Measurements from ENCODE around the gene RFPL3.
"Not testable (repeated sequence)": the region's sequence is repeated elsewhere in the genome, so short reads cannot be mapped to it uniquely, and the experiment has no call there.

The RFPL3 gene

DNA sequence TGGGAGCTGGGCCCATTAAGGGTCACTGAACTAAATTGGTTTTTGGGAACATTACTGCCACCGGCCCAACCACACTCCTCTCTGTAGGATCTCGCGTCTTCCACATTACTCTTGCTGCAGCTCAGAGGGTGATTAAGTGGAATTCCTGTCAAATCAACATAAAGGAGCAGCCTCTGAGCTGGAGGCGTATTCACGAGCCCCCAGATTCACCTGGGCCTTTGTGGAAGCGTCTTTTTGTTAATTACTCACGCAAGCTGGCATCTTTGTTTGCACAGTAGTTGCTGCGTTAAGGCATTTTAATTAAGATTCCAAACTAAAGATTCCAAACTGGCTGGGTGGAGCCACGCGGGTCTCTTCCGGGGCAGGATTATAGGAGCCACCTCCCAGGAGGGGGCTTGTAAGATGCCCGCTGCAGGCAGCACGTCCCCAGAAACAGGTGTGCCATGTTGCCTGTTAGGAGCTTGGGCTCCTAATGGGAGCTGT, 21.5 kb upstream of the RFPL3 start:
- DNase-seq, result no peak
- Mint-ChIP-seq H3K27ac (peak overlapping the region; percentile 35), H3K4me1 (peaks cover 77% of the 10 kb centered on the region), H3K4me3 (no peak overlapping the region), H3K27me3 (ENCODE audit: low read depth, poor library complexity) (peaks cover 28% of the 10 kb centered on the region), H3K9me3 (no peaks in the 10 kb centered on the region), H3K36me3 (ENCODE audit: low read depth) (no peaks in the 10 kb centered on the region)
- TF ChIP-seq, protein P1, sequence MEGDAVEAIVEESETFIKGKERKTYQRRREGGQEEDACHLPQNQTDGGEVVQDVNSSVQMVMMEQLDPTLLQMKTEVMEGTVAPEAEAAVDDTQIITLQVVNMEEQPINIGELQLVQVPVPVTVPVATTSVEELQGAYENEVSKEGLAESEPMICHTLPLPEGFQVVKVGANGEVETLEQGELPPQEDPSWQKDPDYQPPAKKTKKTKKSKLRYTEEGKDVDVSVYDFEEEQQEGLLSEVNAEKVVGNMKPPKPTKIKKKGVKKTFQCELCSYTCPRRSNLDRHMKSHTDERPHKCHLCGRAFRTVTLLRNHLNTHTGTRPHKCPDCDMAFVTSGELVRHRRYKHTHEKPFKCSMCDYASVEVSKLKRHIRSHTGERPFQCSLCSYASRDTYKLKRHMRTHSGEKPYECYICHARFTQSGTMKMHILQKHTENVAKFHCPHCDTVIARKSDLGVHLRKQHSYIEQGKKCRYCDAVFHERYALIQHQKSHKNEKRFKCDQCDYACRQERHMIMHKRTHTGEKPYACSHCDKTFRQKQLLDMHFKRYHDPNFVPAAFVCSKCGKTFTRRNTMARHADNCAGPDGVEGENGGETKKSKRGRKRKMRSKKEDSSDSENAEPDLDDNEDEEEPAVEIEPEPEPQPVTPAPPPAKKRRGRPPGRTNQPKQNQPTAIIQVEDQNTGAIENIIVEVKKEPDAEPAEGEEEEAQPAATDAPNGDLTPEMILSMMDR (IDR thresholded peaks at IDR 0.05), result no peak

DNA sequence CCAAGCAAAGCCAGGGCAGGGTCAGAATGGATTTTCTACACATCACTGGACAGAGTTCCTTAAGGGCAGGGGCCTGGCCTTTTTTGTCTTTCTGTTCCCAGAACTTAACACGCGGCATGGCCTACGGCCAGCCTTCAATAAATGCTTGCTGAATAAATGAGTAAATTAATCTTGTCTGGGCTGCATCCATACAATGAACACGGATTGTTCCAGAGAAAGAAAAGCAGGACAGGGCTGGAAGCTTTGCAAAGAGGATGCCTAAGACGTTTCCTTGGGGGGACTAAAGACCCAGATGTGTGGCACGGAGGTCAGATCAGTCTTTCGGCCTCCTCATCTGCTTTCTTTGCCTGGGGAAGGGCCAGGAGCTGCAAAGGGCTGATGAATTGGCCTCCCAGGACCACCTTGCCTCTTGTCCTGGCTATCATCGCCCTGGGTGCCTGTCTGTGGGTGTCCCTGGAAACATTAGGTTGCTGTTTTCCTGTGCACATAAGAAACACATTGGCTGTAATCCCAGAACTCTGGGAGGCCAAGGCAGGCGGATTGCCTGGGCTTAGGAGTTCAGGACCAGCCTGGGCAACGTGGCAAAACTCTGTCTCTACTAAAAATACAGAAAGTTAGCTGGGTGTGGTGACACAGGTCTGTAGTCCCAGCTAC, 20.8 kb upstream of the RFPL3 start:
- Mint-ChIP-seq H3K36me3 (ENCODE audit: low read depth) (no peaks in the 10 kb centered on the region), H3K4me3 (peak overlapping the region; percentile 52), H3K27me3 (ENCODE audit: low read depth, poor library complexity) (peaks cover 28% of the 10 kb centered on the region), H3K27ac (peak overlapping the region; percentile 80), H3K9me3 (no peaks in the 10 kb centered on the region), H3K4me1 (peaks cover 84% of the 10 kb centered on the region)
- TF ChIP-seq, protein P1 (IDR thresholded peaks at IDR 0.05), result no peak
- no peak for DNase-seq

DNA sequence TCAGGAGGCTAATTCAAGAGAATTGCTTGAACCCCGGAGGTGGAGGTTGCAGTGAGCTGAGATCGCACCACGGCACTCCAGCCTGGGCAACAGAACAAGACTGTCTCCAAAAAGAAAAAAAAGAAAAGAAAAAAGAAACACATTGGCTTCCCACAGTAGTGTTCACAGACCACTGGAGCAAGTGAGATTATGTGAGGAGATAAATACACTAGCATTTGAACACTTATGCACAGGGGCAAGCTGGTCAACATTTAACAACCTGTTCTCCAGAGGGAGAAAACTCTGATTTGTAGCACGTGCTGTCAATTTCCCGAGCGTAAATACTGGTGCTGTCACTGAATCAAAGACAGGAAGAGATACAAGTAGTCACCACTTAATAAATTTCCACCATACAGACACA, 20.2 kb upstream of the RFPL3 start:
- Mint-ChIP-seq H3K4me3 (peak overlapping the region; percentile 52), H3K4me1 (peaks cover 85% of the 10 kb centered on the region), H3K27ac (peak overlapping the region; percentile 80), H3K27me3 (ENCODE audit: low read depth, poor library complexity) (peaks cover 28% of the 10 kb centered on the region)
- not testable (repeated sequence) for H3K36me3 Mint-ChIP-seq (ENCODE audit: low read depth); DNase-seq; H3K9me3 Mint-ChIP-seq

DNA sequence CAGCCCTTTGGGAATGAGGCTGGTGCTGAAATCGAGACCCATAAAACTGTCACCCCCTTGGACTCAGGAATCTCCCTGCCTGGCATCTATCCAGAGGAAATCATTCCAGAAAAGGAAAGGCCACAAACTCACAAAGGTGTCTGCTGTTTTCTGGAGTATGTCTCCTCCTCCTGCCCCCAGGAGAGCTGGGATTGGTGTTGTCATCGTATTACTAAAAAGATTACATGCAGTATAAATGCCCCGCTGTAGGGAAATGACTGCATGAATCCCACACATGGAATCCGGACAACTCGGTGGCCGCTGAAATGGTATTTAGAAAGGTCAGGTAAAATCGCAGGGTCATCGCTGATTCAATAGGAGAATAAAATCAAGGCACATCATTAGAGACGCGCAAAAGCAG, 18.9 kb upstream of the RFPL3 start:
- H3K27me3 Mint-ChIP-seq (ENCODE audit: low read depth, poor library complexity), result peaks cover 29% of the 10 kb centered on the region
- TF ChIP-seq, protein P1 (IDR thresholded peaks at IDR 0.05), result no peak
- H3K9me3 Mint-ChIP-seq, result no peaks in the 10 kb centered on the region
- H3K4me3 Mint-ChIP-seq, result peak overlapping the region; percentile 41
- DNase-seq, result no peak
- no peak overlapping the region for H3K27ac Mint-ChIP-seq
- H3K36me3 Mint-ChIP-seq (ENCODE audit: low read depth), result no peaks in the 10 kb centered on the region
- peaks cover 87% of the 10 kb centered on the region for H3K4me1 Mint-ChIP-seq

DNA sequence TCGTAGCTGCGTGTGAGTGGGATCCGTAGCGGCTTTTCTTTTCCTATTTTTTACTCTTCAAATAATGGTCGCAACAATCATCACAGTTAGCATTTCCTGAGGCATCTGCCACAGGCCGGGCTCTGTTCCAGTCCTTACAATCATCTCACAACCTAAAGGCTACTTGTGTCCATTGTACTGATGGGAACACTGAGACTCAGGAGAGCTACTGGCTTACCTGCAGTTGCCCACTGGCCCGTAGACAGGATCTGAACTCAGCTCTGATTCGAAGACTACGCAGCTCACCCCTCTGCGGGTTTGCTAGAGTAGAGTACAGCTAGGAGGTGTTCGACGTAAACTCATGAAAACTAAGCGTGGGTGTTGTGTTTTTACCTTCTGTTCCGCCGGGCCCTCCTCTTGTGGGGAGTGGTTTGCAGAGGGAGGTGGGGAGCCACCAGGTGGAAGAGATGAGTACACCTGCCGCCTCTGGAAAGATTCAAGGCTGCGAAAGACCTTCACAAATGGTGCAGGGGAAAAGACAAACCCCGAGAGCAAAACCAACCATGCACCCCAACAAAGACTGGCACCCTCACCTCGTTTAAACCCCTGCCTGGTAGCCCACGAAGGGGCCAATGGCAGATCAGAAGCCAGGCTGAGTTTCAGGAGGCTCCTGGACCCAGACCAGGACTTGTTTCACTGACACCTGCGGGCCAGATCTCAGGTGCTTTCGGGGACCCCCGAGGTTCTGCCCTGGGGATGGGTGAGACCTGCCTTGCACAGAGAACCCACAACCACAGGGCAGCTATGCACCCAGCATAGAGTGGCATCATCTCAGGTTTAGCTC, 18.3 kb upstream of the RFPL3 start:
- H3K4me1 Mint-ChIP-seq, result peaks cover 84% of the 10 kb centered on the region
- H3K9me3 Mint-ChIP-seq, result no peaks in the 10 kb centered on the region

DNA sequence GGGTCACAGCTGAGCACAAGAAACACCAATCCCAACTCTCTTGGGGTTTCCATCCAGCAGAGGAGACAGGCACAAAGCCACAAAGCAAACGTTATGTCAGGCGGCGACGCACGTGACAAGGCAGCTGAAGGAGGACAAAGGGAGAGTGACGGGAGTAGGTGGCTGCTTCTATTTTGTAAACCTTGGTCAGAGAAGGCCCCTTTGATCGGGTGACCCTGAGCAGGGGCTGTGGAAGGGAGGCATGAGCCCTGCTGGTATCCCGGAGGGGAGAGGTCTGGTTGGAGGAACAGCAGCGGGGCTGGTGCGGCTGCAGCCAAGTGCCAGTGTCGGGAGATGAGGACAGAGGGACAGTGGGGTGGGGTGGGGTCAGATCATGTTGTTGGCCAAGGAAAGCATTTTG, 17.3 kb upstream of the RFPL3 start:
- Mint-ChIP-seq H3K36me3 (ENCODE audit: low read depth) (no peaks in the 10 kb centered on the region), H3K4me3 (peak overlapping the region; percentile 12), H3K27ac (peak overlapping the region; percentile 30), H3K4me1 (peaks cover 74% of the 10 kb centered on the region), H3K27me3 (ENCODE audit: low read depth, poor library complexity) (peaks cover 31% of the 10 kb centered on the region), H3K9me3 (no peaks in the 10 kb centered on the region)
- TF ChIP-seq, protein P1 (IDR thresholded peaks at IDR 0.05), result no peak
- DNase-seq, result no peak

More for the DNA sequence above, 18.3 kb upstream of the RFPL3 start:
- Mint-ChIP-seq H3K36me3 (ENCODE audit: low read depth) (no peaks in the 10 kb centered on the region), H3K27ac (no peak overlapping the region), H3K27me3 (ENCODE audit: low read depth, poor library complexity) (peaks cover 32% of the 10 kb centered on the region), H3K4me3 (peak overlapping the region; percentile 41)
- DNase-seq, result no peak
- TF ChIP-seq, protein P1 (IDR thresholded peaks at IDR 0.05), result no peak
